Lower lobe of right lung (tissue), 2 donors: ENCODE results near the gene RNF4. TPM values are rescaled to one million over a fixed set of nuclear protein-coding genes. Genes with fewer than 3 reads are reported as not detected.

Experiments used
- ATAC-seq, 2 donors: fragments of 200-7000 bp; cut with Tn5 transposase; one replicate each; pipeline ENCODE4 v1.9.1; 2020 to 2022; ENCODE audit warnings: mild to moderate bottlenecking in 2 of 2, moderate library complexity in 2 of 2
- DNase-seq: peaks from one replicate; pipeline ENCODE4 v3.0.0-alpha.2; 2020
- H3K27ac ChIP-seq: fragments of 200-600 bp; one replicate; pipeline ENCODE4 v1.8.0; 2022
- H3K27me3 ChIP-seq: fragments of 200-600 bp; one replicate; pipeline ENCODE4 v1.8.0; 2022; ENCODE audit warnings: low read depth
- H3K36me3 ChIP-seq: fragments of 200-600 bp; one replicate; pipeline ENCODE4 v1.8.0; 2022; ENCODE audit warnings: mild to moderate bottlenecking
- H3K4me1 ChIP-seq: fragments of 200-600 bp; one replicate; pipeline ENCODE4 v1.8.0; 2022
- H3K4me3 ChIP-seq: fragments of 200-600 bp; one replicate; pipeline ENCODE4 v1.8.0; 2022; ENCODE audit warnings: mild to moderate bottlenecking
- H3K9me3 ChIP-seq: fragments of 200-600 bp; one replicate; pipeline ENCODE4 v1.8.0; 2022
- intact Hi-C: fragments of 100-400 bp; cut with DNase I; formaldehyde crosslinking; loops from one replicate; pipeline ENCODE4 v1.11.0; 2022
- total RNA-seq: library from RNA; stranded (reverse); fragmentation: NEBNext Ultra II Directional; extraction: Animal tissue kit (Norgen Biotek cat#: 25700); gene quantifications from one replicate; pipeline ENCODE4 v1.2.1, GENCODE V29; 2021
- TF ChIP-seq, protein P1 (sequence below): fragments of 200-600 bp; IDR thresholded peaks from one replicate; pipeline ENCODE4 v1.8.0; 2022; ENCODE audit warnings: antibody characterized with exemption, mild to moderate bottlenecking
- donor health status: DM: no; HTN: yes; CAD: no; lungs with severe emphysema.

The RNF4 gene
- total RNA-seq, 1 donor from 2014 or later = 39.3 TPM

DNA sequence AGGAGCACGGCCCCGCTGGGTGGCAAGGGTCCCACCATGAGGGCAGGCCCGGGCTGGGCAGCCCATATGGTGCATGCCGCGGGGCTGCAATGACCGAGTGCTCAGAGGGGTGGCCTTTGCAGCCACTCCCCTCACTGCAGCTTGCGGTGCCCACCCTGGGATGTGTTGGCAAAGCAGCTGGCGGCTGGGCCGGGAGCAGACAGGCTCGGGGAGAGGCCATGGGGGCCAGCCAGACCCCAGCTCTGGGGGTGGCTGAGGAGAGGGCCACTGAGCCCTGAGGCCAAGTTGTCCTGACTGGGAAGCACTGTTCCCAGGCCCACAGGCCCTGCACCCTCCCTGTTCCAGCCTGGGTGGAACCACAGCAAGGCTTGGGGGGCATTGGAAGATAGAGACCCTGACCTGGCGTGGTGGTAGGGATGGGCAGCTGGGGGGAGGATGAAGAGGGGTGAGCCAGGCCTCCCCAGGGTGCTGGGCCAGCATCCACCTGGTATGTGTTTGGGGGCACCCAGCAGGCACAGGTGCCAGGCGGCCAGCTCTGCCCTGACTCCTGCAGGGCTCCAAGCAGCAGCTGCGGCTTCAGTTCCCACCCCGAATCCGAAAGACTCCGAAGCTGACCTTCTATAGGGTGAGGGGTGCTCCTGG, 18.4 kb upstream of the RNF4 start:
- intact Hi-C loops = no loop called here
- Histone ChIP-seq H3K4me1 (no peaks in the 10 kb centered on the region), H3K9me3 (no peaks in the 10 kb centered on the region), H3K27ac (no peak overlapping the region), H3K36me3 (no peaks in the 10 kb centered on the region), H3K4me3 (no peak overlapping the region), H3K27me3 (no peaks in the 10 kb centered on the region)
- ATAC-seq = no peak
- no peak for DNase-seq
- TF ChIP-seq, protein P1, sequence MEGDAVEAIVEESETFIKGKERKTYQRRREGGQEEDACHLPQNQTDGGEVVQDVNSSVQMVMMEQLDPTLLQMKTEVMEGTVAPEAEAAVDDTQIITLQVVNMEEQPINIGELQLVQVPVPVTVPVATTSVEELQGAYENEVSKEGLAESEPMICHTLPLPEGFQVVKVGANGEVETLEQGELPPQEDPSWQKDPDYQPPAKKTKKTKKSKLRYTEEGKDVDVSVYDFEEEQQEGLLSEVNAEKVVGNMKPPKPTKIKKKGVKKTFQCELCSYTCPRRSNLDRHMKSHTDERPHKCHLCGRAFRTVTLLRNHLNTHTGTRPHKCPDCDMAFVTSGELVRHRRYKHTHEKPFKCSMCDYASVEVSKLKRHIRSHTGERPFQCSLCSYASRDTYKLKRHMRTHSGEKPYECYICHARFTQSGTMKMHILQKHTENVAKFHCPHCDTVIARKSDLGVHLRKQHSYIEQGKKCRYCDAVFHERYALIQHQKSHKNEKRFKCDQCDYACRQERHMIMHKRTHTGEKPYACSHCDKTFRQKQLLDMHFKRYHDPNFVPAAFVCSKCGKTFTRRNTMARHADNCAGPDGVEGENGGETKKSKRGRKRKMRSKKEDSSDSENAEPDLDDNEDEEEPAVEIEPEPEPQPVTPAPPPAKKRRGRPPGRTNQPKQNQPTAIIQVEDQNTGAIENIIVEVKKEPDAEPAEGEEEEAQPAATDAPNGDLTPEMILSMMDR = no peak

DNA sequence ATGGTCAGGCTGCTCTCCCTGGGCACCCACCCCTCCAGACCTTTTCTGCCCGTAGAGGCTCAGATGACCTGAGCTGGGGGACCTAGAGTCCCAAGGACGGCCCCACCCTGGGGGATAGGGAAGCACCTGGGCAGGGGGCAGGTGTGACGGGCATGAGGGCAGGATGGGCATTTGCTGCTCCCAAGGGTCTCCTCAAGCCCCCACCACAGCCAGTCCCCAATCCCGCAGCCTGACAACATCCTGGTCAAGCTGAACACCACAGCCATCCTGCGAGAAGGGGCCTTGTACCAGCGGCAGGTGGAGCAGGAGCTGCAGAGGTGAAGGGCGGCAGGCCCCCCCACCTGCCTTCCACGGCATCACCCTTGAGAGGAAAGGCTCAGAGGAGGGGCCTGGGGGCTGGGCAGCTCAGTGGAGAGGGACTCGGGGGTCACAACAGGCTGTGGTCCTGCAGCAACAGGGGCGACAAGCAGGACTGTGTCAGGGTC, 17.8 kb upstream of the RNF4 start:
- Histone ChIP-seq H3K27ac (no peak overlapping the region), H3K4me3 (no peak overlapping the region), H3K36me3 (no peaks in the 10 kb centered on the region), H3K9me3 (no peaks in the 10 kb centered on the region), H3K27me3 (no peaks in the 10 kb centered on the region), H3K4me1 (no peaks in the 10 kb centered on the region)
- no peak for ATAC-seq
- DNase-seq = no peak
- TF ChIP-seq, protein P1 = no peak
- intact Hi-C loops = no loop called here

DNA sequence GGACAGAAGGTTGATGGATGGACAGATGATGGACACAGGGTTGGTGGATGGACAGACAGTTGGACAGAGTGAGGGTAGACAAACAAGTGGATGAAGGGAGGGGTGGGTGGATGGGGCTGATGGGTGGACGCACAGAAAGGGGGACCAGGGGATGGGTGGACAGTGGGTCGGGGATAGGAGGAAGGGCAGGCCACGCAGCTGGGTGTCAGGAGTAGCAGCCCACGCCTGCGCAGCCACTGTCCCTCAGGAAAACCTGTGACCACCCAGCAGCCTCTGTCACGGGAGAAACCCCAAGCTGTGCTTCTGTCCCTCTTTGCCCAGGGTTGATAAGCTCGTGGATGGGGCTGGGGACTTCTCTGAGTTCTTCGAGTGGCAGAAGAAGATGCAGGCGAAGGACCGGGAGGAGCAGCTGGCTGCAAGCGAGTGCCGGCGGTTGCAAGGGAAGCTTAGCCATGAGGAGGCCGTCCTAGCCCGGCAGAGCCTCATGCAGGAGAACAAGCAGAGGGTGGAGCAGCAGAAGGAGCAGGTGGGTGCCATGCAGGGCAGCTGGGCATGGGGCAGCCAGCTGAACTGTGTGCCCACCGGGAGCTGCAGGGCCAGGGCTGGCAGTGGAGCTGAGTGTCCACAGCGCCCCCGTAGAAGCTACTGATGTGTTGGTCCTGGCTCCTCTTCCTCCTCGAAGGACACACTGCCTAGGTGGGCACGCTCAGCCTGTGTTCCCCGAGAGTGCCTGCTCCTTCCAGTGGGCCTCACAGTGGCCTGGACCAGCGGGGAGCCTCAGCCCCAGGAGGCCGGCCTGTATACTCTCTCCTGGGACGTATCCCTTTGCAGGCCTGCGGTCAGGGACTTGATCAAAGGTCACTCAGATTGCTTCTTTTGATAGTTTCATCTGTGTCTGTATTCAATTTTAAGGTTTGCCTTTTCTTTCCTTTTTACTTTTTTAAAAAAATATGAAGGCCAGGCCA, 16.8 kb upstream of the RNF4 start:
- Histone ChIP-seq H3K9me3 (no peaks in the 10 kb centered on the region), H3K27ac (no peak overlapping the region), H3K36me3 (no peaks in the 10 kb centered on the region), H3K4me1 (no peaks in the 10 kb centered on the region), H3K27me3 (no peaks in the 10 kb centered on the region), H3K4me3 (no peak overlapping the region)
- TF ChIP-seq, protein P1 = no peak
- ATAC-seq = no peak
- intact Hi-C loops = no loop called here
- DNase-seq = no peak

DNA sequence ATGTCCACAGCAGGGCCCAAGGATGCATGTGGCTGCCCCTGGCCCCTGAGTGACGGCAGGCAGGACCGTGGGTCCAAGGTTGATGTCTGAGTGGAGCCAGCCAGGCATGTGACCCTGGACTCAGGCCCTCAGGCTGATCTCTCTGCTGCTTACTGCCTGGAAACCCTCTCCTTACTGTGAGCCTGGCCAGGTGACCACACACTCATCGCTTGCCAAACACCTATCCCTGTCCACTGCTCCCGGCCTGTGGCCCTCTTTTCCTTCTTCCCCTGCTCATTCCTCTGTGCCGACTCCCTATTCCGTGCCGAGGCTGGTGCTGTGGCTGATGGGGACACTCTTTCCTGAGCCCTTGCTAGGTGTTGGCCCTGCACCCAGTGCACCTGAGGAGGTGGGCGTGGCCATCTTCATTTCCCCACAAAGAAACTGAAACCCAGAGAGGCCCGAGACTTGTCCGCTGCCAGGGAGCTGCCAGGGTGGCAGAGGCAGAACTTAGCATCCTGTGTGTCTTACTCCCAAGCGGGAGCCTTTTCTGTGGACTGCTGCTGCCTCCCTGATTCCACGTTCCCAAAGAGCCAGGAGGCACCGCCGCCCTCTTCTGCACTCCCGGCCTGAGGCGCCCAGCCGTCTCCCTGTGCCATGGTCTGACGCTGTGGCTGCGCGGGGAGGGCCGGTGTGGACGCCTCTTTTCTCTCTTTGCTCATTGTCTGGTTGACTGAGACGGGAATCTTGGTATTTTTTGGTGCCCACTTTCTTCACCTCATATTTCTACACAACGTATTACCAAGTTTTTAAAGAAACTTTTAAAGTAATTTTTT, 11.2 kb upstream of the RNF4 start:
- Histone ChIP-seq H3K4me1 (peaks cover 6% of the 10 kb centered on the region), H3K4me3 (no peak overlapping the region), H3K27ac (no peak overlapping the region), H3K36me3 (no peaks in the 10 kb centered on the region), H3K27me3 (no peaks in the 10 kb centered on the region), H3K9me3 (no peaks in the 10 kb centered on the region)
- ATAC-seq (peak in 1 of 2 donors; percentile 7), DNase-seq (no peak)
- TF ChIP-seq, protein P1 = no peak
- intact Hi-C loops = no loop called here
